GM12873 (cell line): ENCODE results near the gene TRIM37.

Experiments
- CTCF ChIP-seq: IDR thresholded peaks from 2 replicates; pipeline ENCODE4 v1.5.1; 2012; ENCODE audit warnings: low read depth, mild to moderate bottlenecking, moderate library complexity, low read length, control low read depth; ENCODE audit not compliant: insufficient read depth; ENCODE audit errors: missing control alignments

The TRIM37 gene

GRCh38 chr17:59001158-59001814, 105.4 kb downstream of the TRIM37 start:
- no peak for TF ChIP-seq CTCF

- TF ChIP-seq CTCF = no peak
Observed at GRCh38 chr17:59000022-59000421, 106.7 kb downstream of the TRIM37 start.

- TF ChIP-seq CTCF = no peak
Observed at GRCh38 chr17:58999500-58999899, 107.2 kb downstream of the TRIM37 start.

GRCh38 chr17:58998871-58999270, 107.8 kb downstream of the TRIM37 start:
- no peak for TF ChIP-seq CTCF

- TF ChIP-seq CTCF = no peak
Observed at GRCh38 chr17:58997756-58998553, 108.7 kb downstream of the TRIM37 start.

- no peak for TF ChIP-seq CTCF
Observed at GRCh38 chr17:58996968-58997367, 109.7 kb downstream of the TRIM37 start.

- TF ChIP-seq CTCF = no peak
Observed at GRCh38 chr17:58995247-58995940, 111.3 kb downstream of the TRIM37 start.
